SK-N-MC (cell line): ENCODE results near the gene TUBA4A.

Experiments
- EZH2 ChIP-seq: fragments of 200-600 bp; sonication (generic); IDR thresholded peaks from one replicate; pipeline ENCODE4 v1.6.1; 2017; ENCODE audit warnings: antibody characterized with exemption
- POLR2AphosphoS5 ChIP-seq: IDR thresholded peaks from 2 replicates; pipeline ENCODE4 v1.6.1; 2012; ENCODE audit warnings: mild to moderate bottlenecking, low read depth, low read length, borderline replicate concordance

- TF ChIP-seq EZH2 (no peak), POLR2AphosphoS5 (no peak)
These were observed 1.2 kb downstream of the TUBA4A start for GRCh38 chr2:219252570-219252899.
